ENCODE measurements around the gene RAB4B. TPM values are rescaled to one million over a fixed set of nuclear protein-coding genes. Genes with fewer than 3 reads are reported as not detected.
"Not testable (repeated sequence)": the region's sequence is repeated elsewhere in the genome, so short reads cannot be mapped to it uniquely, and the experiment has no call there.

Gene RAB4B
- polyA plus RNA-seq, 1 donor: 8.8 TPM

GRCh38 chr19:40750058-40750873, 27.8 kb upstream of the RAB4B start, which contains the start of gene ACTMAP:
TSS of gene ACTMAP (minus strand) at chr19:40750477. CDS start at chr19:40749803, 674 bp downstream.
- peak; percentile 100 for DNase-seq

- peak; percentile 98 for DNase-seq
These were observed 27.0 kb upstream of the RAB4B start, which contains the start of gene SNRPA for GRCh38 chr19:40750874-40751537. TSS of gene SNRPA (plus strand) at chr19:40751203. CDS start at chr19:40751409, 206 bp downstream.

GRCh38 chr19:40752257-40752781, 25.7 kb upstream of the RAB4B start:
- no peak for DNase-seq

- no peak for DNase-seq
These were observed 23.3 kb upstream of the RAB4B start for GRCh38 chr19:40754611-40755247.

- no peak for DNase-seq
These were observed 22.8 kb upstream of the RAB4B start for GRCh38 chr19:40755248-40755624.

GRCh38 chr19:40755791-40756190, 22.3 kb upstream of the RAB4B start:
- DNase-seq: no peak

- no peak for DNase-seq
These were observed 21.4 kb upstream of the RAB4B start for GRCh38 chr19:40756502-40757110.

- no peak for DNase-seq
These were observed 19.6 kb upstream of the RAB4B start for GRCh38 chr19:40758491-40758890.

- DNase-seq: no peak
These were observed 18.7 kb upstream of the RAB4B start for GRCh38 chr19:40759352-40759751.

- no peak for DNase-seq
These were observed 15.1 kb upstream of the RAB4B start for GRCh38 chr19:40762754-40763470.

GRCh38 chr19:40763526-40763925, 14.5 kb upstream of the RAB4B start:
- DNase-seq: no peak

- no peak for DNase-seq
These were observed 14.1 kb upstream of the RAB4B start for GRCh38 chr19:40763963-40764362.

GRCh38 chr19:40766385-40766784, 11.7 kb upstream of the RAB4B start:
- not testable (repeated sequence) for DNase-seq

- DNase-seq: no peak
These were observed 9.2 kb upstream of the RAB4B start for GRCh38 chr19:40768869-40769268.

- not testable (repeated sequence) for DNase-seq
These were observed 6.8 kb upstream of the RAB4B start for GRCh38 chr19:40771101-40771862.

GRCh38 chr19:40774916-40775631, 3.0 kb upstream of the RAB4B start, which contains the start of gene MIA:
TSS of gene MIA (plus strand) at chr19:40775521. CDS start at chr19:40775543, 22 bp downstream.
- DNase-seq: no peak

GRCh38 chr19:40775632-40776022, 2.4 kb upstream of the RAB4B start:
- no peak for DNase-seq

- no peak for DNase-seq
These were observed 1.7 kb upstream of the RAB4B start for GRCh38 chr19:40776364-40776763.

- peak; percentile 95 for DNase-seq
These were observed 959 bp upstream of the RAB4B start for GRCh38 chr19:40776932-40777644.
